Measurements from ENCODE around the gene CCDC138.

The CCDC138 gene

GRCh38 chr2:108918941-108919341 is 132.4 kb downstream of the CCDC138 start:
- DNase-seq (ENCODE audit: low read depth): no peak

DNA sequence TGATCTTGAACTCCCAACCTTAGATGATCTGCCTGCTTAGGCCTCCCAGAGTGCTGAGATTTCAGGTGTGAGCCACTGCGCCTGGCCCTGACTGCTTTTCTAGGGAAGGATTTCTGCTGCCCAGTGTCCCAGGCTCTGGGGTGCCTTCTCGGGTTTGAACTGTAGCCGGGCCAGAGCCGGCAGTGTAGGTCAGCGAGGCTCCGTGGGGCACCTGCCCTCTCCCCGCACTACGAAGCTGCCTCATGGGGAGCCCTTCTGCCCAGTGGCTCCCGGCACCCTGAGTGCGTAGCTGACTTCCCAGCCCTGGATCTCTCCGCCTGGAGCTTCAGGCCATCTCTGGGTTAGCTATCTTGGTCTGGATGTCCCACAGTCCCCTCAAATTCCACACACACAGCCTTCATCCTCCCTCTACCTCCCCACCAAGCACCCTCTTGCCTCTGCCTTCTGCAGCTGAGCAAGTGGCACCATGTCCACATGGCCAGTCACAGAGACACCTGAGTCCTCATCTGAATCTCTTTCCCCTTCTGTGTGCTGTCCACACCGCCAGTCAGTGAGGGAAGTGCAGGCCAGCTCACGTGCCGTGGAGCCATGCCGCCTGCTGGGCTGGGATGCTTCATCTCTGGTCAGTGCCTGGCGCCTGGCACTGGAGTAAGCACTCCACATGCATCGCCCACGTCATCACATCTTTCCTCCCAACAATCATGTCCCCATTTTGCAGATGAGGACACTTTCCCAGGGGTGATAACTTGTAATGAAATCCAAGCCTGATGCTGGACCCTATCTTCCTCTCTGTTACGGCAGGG is 133.2 kb downstream of the CCDC138 start:
- DNase-seq (ENCODE audit: low read depth): no peak

- DNase-seq (ENCODE audit: low read depth): no peak
These were observed 134.1 kb downstream of the CCDC138 start for GRCh38 chr2:108920686-108921085.

DNA sequence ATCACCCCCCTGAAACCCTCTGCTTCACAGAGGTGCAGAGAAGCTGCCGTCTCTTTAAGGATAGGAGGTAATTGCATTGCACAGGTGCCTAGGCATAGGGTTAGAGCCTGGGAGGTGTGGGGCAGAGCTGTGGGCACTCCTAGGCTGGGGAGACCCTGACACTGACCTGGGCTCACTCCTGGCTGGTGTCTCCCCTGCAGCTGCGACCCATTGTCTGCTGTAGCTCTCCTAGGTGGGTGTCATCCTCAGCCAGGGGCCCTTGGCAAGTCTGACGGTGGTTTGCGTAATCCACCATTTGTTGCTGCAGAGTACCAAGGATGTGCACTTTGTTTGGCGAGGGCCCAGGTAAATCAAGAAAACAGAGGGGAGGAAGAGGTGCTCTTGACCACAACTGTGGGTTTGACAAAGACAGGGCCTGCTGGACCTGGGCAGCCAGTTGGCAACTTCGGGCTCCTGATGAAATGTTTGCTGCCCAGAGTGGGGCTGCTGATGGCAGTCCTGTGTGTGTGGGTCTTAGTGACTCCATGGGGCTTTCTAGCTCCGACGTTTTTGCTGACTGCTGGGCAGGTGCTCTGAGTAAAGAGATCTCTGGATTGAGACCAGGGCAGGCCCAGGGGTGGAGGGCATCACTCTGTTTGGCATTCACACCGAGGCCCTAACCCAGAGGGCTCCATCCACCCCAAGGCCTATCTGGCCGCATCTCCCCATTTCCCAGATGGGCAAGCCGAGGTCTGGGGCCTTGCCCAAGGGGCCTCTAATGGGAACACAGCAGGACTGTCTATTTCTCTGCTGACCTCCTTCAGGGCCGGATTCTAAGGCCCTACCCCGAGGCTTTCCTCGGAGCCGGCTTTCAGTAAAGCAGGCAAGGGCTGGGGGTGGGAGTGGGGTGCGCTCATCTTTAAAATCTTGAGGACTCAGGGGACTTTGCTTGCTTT is 134.8 kb downstream of the CCDC138 start:
- no peak for DNase-seq (ENCODE audit: low read depth)

- DNase-seq (ENCODE audit: low read depth): no peak
These were observed 135.8 kb downstream of the CCDC138 start for GRCh38 chr2:108922141-108922915.

DNA sequence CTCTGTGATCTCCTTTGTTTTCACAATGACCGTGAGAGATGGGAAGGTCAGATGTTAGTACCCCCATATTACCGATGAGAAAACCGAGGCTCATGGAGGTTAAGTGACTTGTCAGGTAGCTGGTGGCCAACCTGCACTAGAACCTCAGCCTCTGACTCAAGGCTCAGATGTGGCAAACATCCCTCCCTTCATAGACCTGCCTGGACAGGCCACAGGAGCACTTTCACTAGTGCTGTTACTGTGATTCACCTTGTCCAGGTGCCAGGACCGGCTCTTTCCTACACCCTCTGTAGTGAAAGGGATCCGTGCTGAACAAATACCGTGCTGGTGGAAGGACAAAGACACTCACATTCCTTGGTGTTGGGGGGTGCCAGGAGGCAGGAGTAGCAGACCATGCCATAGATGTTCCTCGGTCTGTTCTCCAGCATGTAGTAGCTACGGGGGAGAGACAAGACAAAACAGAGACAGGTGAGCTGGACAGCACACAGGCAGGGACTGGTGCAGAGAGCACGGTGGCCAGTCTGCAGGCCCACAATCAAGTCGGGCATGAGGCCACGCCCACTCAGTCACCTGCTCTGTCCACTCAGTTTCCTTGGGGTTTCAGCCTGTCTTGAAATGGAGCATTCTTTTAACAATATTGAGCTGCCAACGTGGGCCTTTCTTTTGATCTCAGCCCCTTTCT is 136.6 kb downstream of the CCDC138 start:
- no peak for DNase-seq (ENCODE audit: low read depth)

DNA sequence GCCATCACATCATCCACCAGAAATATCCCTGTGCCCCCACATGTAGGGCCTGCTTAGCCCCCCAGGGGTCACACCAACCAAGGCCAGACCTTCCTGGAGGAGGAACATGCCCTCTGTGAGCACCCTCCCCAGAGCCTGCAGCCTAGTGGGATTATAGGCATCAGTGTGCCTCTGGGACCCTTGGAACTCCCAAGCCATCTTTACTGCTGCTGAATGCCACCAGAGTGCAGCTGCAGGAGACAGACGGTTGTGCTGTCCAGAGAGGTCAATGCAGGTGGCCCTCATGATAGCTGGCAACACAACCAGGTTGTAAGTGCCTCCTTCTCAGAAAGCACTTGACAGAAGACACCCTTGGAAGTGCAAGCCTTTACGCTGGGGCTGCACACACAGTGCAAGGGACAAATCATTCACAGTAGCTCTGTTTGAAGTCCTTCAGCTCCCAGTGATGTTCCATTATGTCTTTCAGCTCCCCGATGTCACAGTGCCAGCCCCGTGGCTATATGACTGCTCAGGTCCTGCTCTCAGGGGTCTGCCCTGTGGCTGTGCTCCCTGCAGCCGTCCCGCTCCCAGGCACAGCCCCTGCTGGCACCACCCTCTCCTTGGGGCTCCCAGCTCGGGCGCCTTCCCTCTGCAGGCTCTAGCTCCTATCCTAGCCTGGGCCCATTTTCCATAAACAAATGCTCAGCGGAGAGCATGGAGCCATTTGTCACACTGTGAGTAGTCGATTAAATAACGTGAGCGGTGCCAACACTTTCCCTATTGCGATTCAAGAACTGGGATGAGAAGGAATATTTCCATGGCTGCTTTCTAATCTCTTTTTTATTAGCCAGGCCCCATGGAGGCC is 137.4 kb downstream of the CCDC138 start:
- no peak for DNase-seq (ENCODE audit: low read depth)

GRCh38 chr2:108924580-108925251 is 138.1 kb downstream of the CCDC138 start:
- DNase-seq (ENCODE audit: low read depth): no peak

- no peak for DNase-seq (ENCODE audit: low read depth)
These were observed 138.7 kb downstream of the CCDC138 start for GRCh38 chr2:108925286-108925685.

DNA sequence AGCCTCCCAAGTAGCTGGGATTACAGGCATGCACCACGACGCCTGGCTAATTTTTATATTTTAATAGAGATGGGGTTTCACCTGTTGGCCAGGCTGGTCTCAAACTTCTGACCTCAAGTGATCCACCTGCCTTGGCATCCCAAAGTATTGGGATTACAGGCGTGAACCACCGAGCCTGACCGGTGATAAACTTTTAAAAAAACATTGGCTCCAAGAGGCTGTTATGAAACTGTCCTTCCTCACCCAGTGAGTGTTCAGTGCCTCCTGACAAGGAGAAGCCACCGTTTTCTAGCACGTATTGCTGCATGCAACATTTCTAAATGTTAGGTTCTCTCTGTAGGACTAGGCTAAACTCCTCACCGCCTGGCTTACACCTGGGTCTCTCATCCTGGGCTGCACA is 139.2 kb downstream of the CCDC138 start:
- no peak for DNase-seq (ENCODE audit: low read depth)

All from HS-27A (cell line).